Measurements from ENCODE around the gene HMCN1.
A peak's percentile ranks its signal among the peaks of the same experiment; 100 is the strongest.

The HMCN1 gene

DNA sequence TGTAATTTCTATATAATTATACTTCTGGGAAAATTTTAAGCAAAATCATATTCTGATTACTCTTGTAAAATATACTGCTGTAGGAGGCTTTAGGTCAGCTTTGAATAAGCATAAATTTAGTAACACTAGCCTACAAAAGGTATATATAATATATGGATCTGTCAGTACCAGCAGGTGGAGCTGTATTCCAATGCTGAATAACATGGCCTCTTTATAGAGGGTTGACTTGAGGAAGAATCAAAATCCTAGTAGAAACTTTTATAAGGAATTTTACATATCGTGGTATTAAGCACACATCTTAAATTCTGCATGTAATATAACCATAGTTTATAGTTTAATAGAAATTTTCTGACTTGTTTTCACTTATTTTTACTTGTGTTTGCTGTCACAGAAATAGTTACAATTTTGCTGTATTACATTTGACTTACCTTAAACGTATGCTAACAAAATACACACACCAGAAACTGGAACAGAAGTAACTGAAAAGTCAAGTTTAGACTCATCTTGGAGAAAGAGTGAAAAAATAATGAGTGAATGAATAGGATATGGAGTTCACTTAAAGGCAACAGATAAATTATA is 79.3 kb downstream of the HMCN1 start:
- POLR2A ChIA-PET (ENCODE audit: low non-redundant PET): no interaction called here
- peak; percentile 37 for DNase-seq (ENCODE audit: low spot score)
- TF ChIP-seq, protein P1, sequence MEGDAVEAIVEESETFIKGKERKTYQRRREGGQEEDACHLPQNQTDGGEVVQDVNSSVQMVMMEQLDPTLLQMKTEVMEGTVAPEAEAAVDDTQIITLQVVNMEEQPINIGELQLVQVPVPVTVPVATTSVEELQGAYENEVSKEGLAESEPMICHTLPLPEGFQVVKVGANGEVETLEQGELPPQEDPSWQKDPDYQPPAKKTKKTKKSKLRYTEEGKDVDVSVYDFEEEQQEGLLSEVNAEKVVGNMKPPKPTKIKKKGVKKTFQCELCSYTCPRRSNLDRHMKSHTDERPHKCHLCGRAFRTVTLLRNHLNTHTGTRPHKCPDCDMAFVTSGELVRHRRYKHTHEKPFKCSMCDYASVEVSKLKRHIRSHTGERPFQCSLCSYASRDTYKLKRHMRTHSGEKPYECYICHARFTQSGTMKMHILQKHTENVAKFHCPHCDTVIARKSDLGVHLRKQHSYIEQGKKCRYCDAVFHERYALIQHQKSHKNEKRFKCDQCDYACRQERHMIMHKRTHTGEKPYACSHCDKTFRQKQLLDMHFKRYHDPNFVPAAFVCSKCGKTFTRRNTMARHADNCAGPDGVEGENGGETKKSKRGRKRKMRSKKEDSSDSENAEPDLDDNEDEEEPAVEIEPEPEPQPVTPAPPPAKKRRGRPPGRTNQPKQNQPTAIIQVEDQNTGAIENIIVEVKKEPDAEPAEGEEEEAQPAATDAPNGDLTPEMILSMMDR (conservative IDR thresholded peaks at IDR 0.05; ENCODE audit: low read depth): peak; percentile 68
- H3K27ac ChIP-seq: no peak overlapping the region
- CTCF ChIA-PET: interaction anchor here (0.6 to 1.1 kb wide), 7 partner anchors 11 to 869 kb away, joined by 3 to 5 read pairs (median 4); no protein-coding TSS in a partner anchor

DNA sequence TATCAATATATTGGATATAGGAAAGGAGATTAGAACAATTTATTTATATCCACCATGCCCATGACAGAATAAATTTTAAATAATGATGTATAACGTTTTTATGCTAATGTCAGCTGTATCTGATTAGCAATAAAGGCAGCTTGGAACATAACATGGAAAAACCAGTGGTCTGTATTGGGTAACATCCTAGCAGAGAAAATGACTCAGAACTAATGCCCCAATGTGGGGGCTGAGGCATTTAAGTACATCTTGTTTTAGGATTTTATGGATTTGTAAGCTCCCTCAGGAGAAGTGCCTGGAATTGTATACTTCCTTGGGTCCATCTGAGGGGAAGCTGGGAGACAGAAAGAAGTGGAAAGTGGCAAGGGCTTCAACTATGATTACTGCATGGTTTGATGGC is 82.3 kb downstream of the HMCN1 start:
- TF ChIP-seq, protein P1 (conservative IDR thresholded peaks at IDR 0.05; ENCODE audit: low read depth): no peak
- ChIA-PET POLR2A (ENCODE audit: low non-redundant PET) (no interaction called here), CTCF (no interaction called here)
- H3K27ac ChIP-seq: no peak overlapping the region
- DNase-seq (ENCODE audit: low spot score): no peak

DNA sequence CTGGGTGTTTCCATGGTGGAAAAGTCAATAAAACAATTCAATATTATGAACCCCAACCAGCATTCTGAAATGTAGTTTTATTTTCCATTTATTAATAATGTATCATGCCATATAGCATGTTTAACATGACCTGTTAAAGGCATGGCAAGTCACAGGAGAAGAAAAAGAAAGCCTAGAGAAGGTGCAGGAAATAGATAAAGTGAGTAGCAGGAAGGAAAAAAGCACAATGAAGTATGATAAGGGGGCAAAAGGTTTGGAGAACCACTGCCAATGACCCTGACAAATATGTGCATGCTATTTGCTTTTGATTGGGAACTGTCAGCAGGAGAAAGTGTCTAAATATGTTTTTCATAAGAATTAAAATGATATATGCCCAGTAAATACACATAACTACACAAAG is 85.6 kb downstream of the HMCN1 start:
- no peak overlapping the region for H3K27ac ChIP-seq
- ChIA-PET POLR2A (ENCODE audit: low non-redundant PET) (no interaction called here), CTCF (no interaction called here)
- TF ChIP-seq, protein P1 (conservative IDR thresholded peaks at IDR 0.05; ENCODE audit: low read depth): no peak
- no peak for DNase-seq (ENCODE audit: low spot score)

DNA sequence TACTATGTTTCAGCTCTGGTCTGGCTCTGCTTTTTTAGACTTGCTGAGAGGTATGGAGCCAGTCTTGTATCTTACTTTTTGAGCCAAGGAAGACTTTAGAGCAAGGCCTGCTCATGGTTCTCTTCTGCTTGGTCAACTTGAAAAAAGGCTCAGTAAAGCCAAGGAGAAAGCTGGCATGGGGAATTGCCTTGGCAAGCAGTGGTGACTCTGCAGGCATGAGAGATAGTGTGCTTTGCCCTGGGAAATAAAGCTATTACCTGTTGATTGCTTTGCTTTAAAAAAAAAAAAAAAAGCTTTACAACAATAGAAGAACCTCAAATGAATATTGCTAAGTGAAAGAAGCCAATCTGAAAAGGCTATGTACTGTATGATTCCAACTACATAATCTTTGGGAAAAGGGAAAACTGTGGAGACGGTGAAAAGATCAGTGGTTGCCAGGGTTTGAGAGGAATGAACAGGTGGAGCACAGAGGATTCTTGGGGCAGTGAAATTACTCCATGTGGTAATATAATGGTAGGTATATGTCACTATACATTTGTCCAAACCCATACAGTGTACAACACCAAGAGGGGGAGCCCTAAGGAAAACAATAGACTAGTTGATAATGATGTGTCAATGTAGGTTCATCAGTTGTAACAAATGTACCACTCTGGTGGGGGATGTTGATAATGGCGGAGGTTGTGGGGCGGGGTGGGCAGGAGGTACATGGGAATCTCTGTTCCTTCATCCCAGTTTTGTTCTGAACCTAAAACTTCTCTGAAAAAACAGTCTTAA is 87.6 kb downstream of the HMCN1 start:
- POLR2A ChIA-PET (ENCODE audit: low non-redundant PET): no interaction called here
- TF ChIP-seq, protein P1 (conservative IDR thresholded peaks at IDR 0.05; ENCODE audit: low read depth): no peak
- H3K27ac ChIP-seq: no peak overlapping the region
- CTCF ChIA-PET: no interaction called here
- DNase-seq (ENCODE audit: low spot score): no peak

DNA sequence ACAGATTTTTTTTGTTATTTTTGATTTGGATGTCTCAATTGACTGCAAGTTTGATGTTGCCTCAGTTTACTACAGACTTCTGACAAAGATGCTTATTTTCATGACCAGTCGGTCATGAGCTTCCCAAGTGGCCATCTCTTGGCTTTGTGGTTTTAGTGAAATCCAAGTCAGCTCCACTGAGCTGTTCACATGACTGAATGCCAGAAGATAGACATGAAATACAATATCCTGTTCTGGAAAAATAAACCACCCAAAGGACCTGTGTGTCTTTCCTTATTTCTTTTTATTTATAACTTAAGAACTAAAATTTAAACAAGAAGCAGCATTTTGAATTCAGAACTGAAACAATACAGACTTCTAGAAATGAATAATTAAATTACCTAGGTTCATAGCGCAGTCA is 89.3 kb downstream of the HMCN1 start:
- POLR2A ChIA-PET (ENCODE audit: low non-redundant PET): no interaction called here
- TF ChIP-seq, protein P1 (conservative IDR thresholded peaks at IDR 0.05; ENCODE audit: low read depth): no peak
- CTCF ChIA-PET: interaction anchor here (1.3 kb wide), 1 partner anchor 10 kb away, joined by 3 read pairs; no protein-coding TSS in a partner anchor
- DNase-seq (ENCODE audit: low spot score): no peak
- H3K27ac ChIP-seq: no peak overlapping the region

DNA sequence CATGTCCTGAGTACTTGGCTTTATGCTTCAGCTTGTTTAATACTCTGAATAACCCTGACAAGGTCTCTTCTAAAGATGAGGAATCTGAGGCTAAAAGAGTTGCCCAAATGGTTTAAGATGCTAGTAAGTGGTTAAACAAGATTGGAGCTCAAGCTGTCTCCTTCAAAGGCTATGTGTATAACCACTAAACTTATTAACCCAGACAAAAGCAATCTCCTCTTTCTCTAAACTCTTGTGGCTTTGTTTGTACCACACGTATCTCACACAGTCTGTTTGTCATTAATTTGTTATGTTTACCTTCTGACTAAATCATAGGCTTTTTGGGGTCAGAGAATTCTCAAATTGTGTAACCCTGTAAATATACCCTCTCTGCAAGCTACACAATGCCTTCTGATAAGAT is 89.9 kb downstream of the HMCN1 start:
- ChIA-PET POLR2A (ENCODE audit: low non-redundant PET) (no interaction called here), CTCF (interaction anchor here (1.3 kb wide), 1 partner anchor 11 kb away, joined by 3 read pairs; no protein-coding TSS in a partner anchor)
- TF ChIP-seq, protein P1 (conservative IDR thresholded peaks at IDR 0.05; ENCODE audit: low read depth): no peak
- H3K27ac ChIP-seq: no peak overlapping the region
- DNase-seq (ENCODE audit: low spot score): no peak

Measured in RWPE1 (cell line).